ENCODE results near the gene PSMB3.

Gene PSMB3

GRCh38 chr17:38733282-38733981 is 19.1 kb upstream of the PSMB3 start:
- DNase-seq (ENCODE audit: low read depth in 1 of 2, low spot score in 1 of 2) = no peak

GRCh38 chr17:38733982-38734973 is 18.3 kb upstream of the PSMB3 start:
- DNase-seq (ENCODE audit: low read depth in 1 of 2, low spot score in 1 of 2) = no peak

- DNase-seq (ENCODE audit: low read depth in 1 of 2, low spot score in 1 of 2) = peak; percentile 54 to 67
Observed at GRCh38 chr17:38735161-38735997, 17.2 kb upstream of the PSMB3 start.

GRCh38 chr17:38738007-38738662 is 14.4 kb upstream of the PSMB3 start:
- no peak for DNase-seq (ENCODE audit: low read depth in 1 of 2, low spot score in 1 of 2)

GRCh38 chr17:38738686-38739085 is 13.9 kb upstream of the PSMB3 start:
- no peak for DNase-seq (ENCODE audit: low read depth in 1 of 2, low spot score in 1 of 2)

- DNase-seq (ENCODE audit: low read depth in 1 of 2, low spot score in 1 of 2) = no peak
Observed at GRCh38 chr17:38739305-38739704, 13.2 kb upstream of the PSMB3 start.

- no peak for DNase-seq (ENCODE audit: low read depth in 1 of 2, low spot score in 1 of 2)
Observed at GRCh38 chr17:38740044-38740443, 12.5 kb upstream of the PSMB3 start.

- no peak for DNase-seq (ENCODE audit: low read depth in 1 of 2, low spot score in 1 of 2)
Observed at GRCh38 chr17:38740806-38741205, 11.7 kb upstream of the PSMB3 start.

- DNase-seq (ENCODE audit: low read depth in 1 of 2, low spot score in 1 of 2) = no peak
Observed at GRCh38 chr17:38741461-38741860, 11.1 kb upstream of the PSMB3 start.

- no peak for DNase-seq (ENCODE audit: low read depth in 1 of 2, low spot score in 1 of 2)
Observed at GRCh38 chr17:38741921-38742410, 10.6 kb upstream of the PSMB3 start.

- DNase-seq (ENCODE audit: low read depth in 1 of 2, low spot score in 1 of 2) = no peak
Observed at GRCh38 chr17:38742411-38743308, 9.9 kb upstream of the PSMB3 start.

- no peak for DNase-seq (ENCODE audit: low read depth in 1 of 2, low spot score in 1 of 2)
Observed at GRCh38 chr17:38743556-38744171, 8.9 kb upstream of the PSMB3 start.

GRCh38 chr17:38745545-38745944 is 7.0 kb upstream of the PSMB3 start:
- DNase-seq (ENCODE audit: low read depth in 1 of 2, low spot score in 1 of 2) = no peak

GRCh38 chr17:38746004-38746848 is 6.3 kb upstream of the PSMB3 start:
- no peak for DNase-seq (ENCODE audit: low read depth in 1 of 2, low spot score in 1 of 2)

- DNase-seq (ENCODE audit: low read depth in 1 of 2, low spot score in 1 of 2) = no peak
Observed at GRCh38 chr17:38746849-38747462, 5.6 kb upstream of the PSMB3 start.

GRCh38 chr17:38747463-38748148 is 4.9 kb upstream of the PSMB3 start:
- DNase-seq (ENCODE audit: low read depth in 1 of 2, low spot score in 1 of 2) = no peak
